HEK293 (cell line): ENCODE measurements around the gene ARHGDIG.

Experiments
- BCL6B ChIP-seq: fragments of 450-650 bp; formaldehyde crosslinking; IDR thresholded peaks from 2 replicates; pipeline ENCODE4 v1.5.1; 2017; ENCODE audit warnings: missing biosample characterization, missing genetic modification characterization
- GLI2 ChIP-seq: fragments of 450-650 bp; formaldehyde crosslinking; IDR thresholded peaks from 2 replicates; pipeline ENCODE4; 2017; ENCODE audit warnings: missing biosample characterization, missing genetic modification characterization, low read depth, borderline replicate concordance
- GLIS1 ChIP-seq: fragments of 450-650 bp; formaldehyde crosslinking; IDR thresholded peaks from 2 replicates; pipeline ENCODE4 v1.5.1; 2016; ENCODE audit warnings: missing biosample characterization, missing genetic modification characterization
- GLIS2 ChIP-seq: fragments of 450-650 bp; formaldehyde crosslinking; IDR thresholded peaks from 2 replicates; pipeline ENCODE4 v1.5.1; 2016; ENCODE audit warnings: missing biosample characterization, missing genetic modification characterization
- HIC1 ChIP-seq: fragments of 450-650 bp; formaldehyde crosslinking; IDR thresholded peaks from 2 replicates; pipeline ENCODE4 v1.5.1; 2016; ENCODE audit warnings: missing biosample characterization, missing genetic modification characterization
- HOXD13 ChIP-seq: sonication (generic); formaldehyde crosslinking; IDR thresholded peaks from 2 replicates; pipeline ENCODE4 v1.8.0; 2022; ENCODE audit warnings: missing genetic modification reagents, borderline replicate concordance
- KLF10 ChIP-seq: fragments of 450-650 bp; IDR thresholded peaks from 2 replicates; pipeline ENCODE4 v1.5.1; 2018; ENCODE audit warnings: missing biosample characterization, mild to moderate bottlenecking, missing genetic modification characterization
- KLF8 ChIP-seq: fragments of 450-650 bp; formaldehyde crosslinking; IDR thresholded peaks from 2 replicates; pipeline ENCODE4 v1.5.1; 2016; ENCODE audit warnings: missing biosample characterization, missing genetic modification characterization
- KLF9 ChIP-seq: fragments of 450-650 bp; formaldehyde crosslinking; IDR thresholded peaks from 2 replicates; pipeline ENCODE4 v1.5.1; 2016; ENCODE audit warnings: missing biosample characterization, missing genetic modification characterization, low read depth
- OSR2 ChIP-seq: fragments of 450-650 bp; formaldehyde crosslinking; IDR thresholded peaks from 2 replicates; pipeline ENCODE4 v1.5.1; 2016; ENCODE audit warnings: missing biosample characterization, missing genetic modification characterization
- PRDM2 ChIP-seq: fragments of 450-650 bp; formaldehyde crosslinking; IDR thresholded peaks from 2 replicates; pipeline ENCODE4 v1.5.1; 2016; ENCODE audit warnings: missing biosample characterization, missing genetic modification characterization, borderline replicate concordance
- SCRT2 ChIP-seq: fragments of 450-650 bp; formaldehyde crosslinking; IDR thresholded peaks from 2 replicates; pipeline ENCODE4 v1.5.1; 2016; ENCODE audit warnings: missing biosample characterization, missing genetic modification characterization
- SP2 ChIP-seq: fragments of 450-650 bp; formaldehyde crosslinking; IDR thresholded peaks from 2 replicates; pipeline ENCODE4 v1.5.1; 2016; ENCODE audit warnings: missing biosample characterization, missing genetic modification characterization
- YY2 ChIP-seq: fragments of 450-650 bp; formaldehyde crosslinking; IDR thresholded peaks from 2 replicates; pipeline ENCODE4 v1.5.1; 2016; ENCODE audit warnings: missing biosample characterization, missing genetic modification characterization
- ZEB2 ChIP-seq: fragments of 450-650 bp; formaldehyde crosslinking; IDR thresholded peaks from 2 replicates; pipeline ENCODE4 v1.5.1; 2016; ENCODE audit warnings: missing biosample characterization, missing genetic modification characterization
- ZFHX2 ChIP-seq: fragments of 450-650 bp; formaldehyde crosslinking; conservative IDR thresholded peaks from 2 replicates; pipeline ENCODE4 v1.5.1; 2016; ENCODE audit warnings: missing biosample characterization, missing genetic modification characterization
- ZIC2 ChIP-seq: fragments of 450-650 bp; formaldehyde crosslinking; IDR thresholded peaks from 2 replicates; pipeline ENCODE4 v1.5.1; 2016; ENCODE audit warnings: missing biosample characterization, missing genetic modification characterization
- ZNF121 ChIP-seq: fragments of 450-650 bp; formaldehyde crosslinking; IDR thresholded peaks from 2 replicates; pipeline ENCODE4 v1.5.1; 2016; ENCODE audit warnings: missing biosample characterization, missing genetic modification characterization
- ZNF175 ChIP-seq: fragments of 450-650 bp; formaldehyde crosslinking; IDR thresholded peaks from 2 replicates; pipeline ENCODE4 v1.5.1; 2016; ENCODE audit warnings: missing biosample characterization, missing genetic modification characterization
- ZNF221 ChIP-seq: fragments of 450-650 bp; formaldehyde crosslinking; IDR thresholded peaks from 2 replicates; pipeline ENCODE4 v1.5.1; 2017; ENCODE audit warnings: missing biosample characterization, missing genetic modification characterization, borderline replicate concordance
- ZNF266 ChIP-seq: fragments of 450-650 bp; formaldehyde crosslinking; IDR thresholded peaks from 2 replicates; pipeline ENCODE4 v1.5.1; 2016; ENCODE audit warnings: missing biosample characterization, missing genetic modification characterization, low read depth
- ZNF280C ChIP-seq: fragments of 450-650 bp; formaldehyde crosslinking; IDR thresholded peaks from 2 replicates; pipeline ENCODE4 v1.5.1; 2016; ENCODE audit warnings: missing biosample characterization, missing genetic modification characterization
- ZNF350 ChIP-seq: fragments of 450-650 bp; formaldehyde crosslinking; IDR thresholded peaks from 2 replicates; pipeline ENCODE4 v1.5.0; 2017; ENCODE audit warnings: missing biosample characterization, mild to moderate bottlenecking, missing genetic modification characterization
- ZNF394 ChIP-seq: fragments of 450-650 bp; formaldehyde crosslinking; IDR thresholded peaks from 2 replicates; pipeline ENCODE4 v1.5.1; 2016; ENCODE audit warnings: missing biosample characterization, missing genetic modification characterization, mild to moderate bottlenecking, moderate library complexity, borderline replicate concordance
- ZNF510 ChIP-seq: fragments of 450-650 bp; formaldehyde crosslinking; IDR thresholded peaks from 2 replicates; pipeline ENCODE4 v1.5.1; 2018; ENCODE audit warnings: mild to moderate bottlenecking, missing genetic modification characterization, missing biosample characterization; ENCODE audit not compliant: insufficient replicate concordance
- ZNF530 ChIP-seq: fragments of 450-650 bp; formaldehyde crosslinking; IDR thresholded peaks from 2 replicates; pipeline ENCODE4 v1.5.1; 2016; ENCODE audit warnings: low read depth, missing biosample characterization, missing genetic modification characterization
- ZNF561 ChIP-seq: fragments of 450-650 bp; IDR thresholded peaks from 2 replicates; pipeline ENCODE4 v1.5.1; 2018; ENCODE audit warnings: missing biosample characterization, missing genetic modification characterization, borderline replicate concordance
- ZNF600 ChIP-seq: fragments of 450-650 bp; formaldehyde crosslinking; IDR thresholded peaks from 2 replicates; pipeline ENCODE4 v1.5.1; 2016; ENCODE audit warnings: missing biosample characterization, missing genetic modification characterization
- ZNF623 ChIP-seq: fragments of 450-650 bp; formaldehyde crosslinking; IDR thresholded peaks from 2 replicates; pipeline ENCODE4 v1.5.1; 2016; ENCODE audit warnings: missing biosample characterization, missing genetic modification characterization
- ZNF660 ChIP-seq: fragments of 450-650 bp; IDR thresholded peaks from 2 replicates; pipeline ENCODE4 v1.5.1; 2018; ENCODE audit warnings: missing biosample characterization, mild to moderate bottlenecking, missing genetic modification characterization
- ZNF670 ChIP-seq: fragments of 450-650 bp; formaldehyde crosslinking; IDR thresholded peaks from 2 replicates; pipeline ENCODE4 v1.5.1; 2016; ENCODE audit warnings: missing biosample characterization, missing genetic modification characterization, low read depth

ARHGDIG gene

GRCh38 chr16:306911-307370, 26.6 kb downstream of the ARHGDIG start (continued):
- TF ChIP-seq ZNF510 (tag by site-specific recombination): no peak
- TF ChIP-seq HIC1: 0 out of 2 replicates have a peak, but pooled peaks have one; percentile 31
- TF ChIP-seq ZNF266 (tag by site-specific recombination): no peak
- no peak for TF ChIP-seq YY2
- no peak for TF ChIP-seq KLF8 (tag by site-specific recombination)
- TF ChIP-seq ZNF623 (tag by site-specific recombination): no peak
- TF ChIP-seq OSR2 (tag by site-specific recombination): peak; percentile 80
- peak; percentile 41 for TF ChIP-seq ZNF600 (tag by site-specific recombination)
- no peak for TF ChIP-seq ZNF175 (tag by site-specific recombination)
- TF ChIP-seq ZNF280C: no peak
- TF ChIP-seq ZNF670 (tag by site-specific recombination): no peak
- no peak for TF ChIP-seq ZNF530 (tag by site-specific recombination)
- no peak for TF ChIP-seq ZEB2 (tag by site-specific recombination)
- no peak for TF ChIP-seq SCRT2 (tag by site-specific recombination)
- TF ChIP-seq GLIS2 (tag by site-specific recombination): no peak
- TF ChIP-seq HOXD13 (CRISPR knock-in tag): no peak
- no peak for TF ChIP-seq KLF10 (tag by site-specific recombination)
- TF ChIP-seq ZIC2 (tag by site-specific recombination): peak; percentile 95
- TF ChIP-seq ZNF660 (tag by site-specific recombination): no peak
- TF ChIP-seq ZNF350 (tag by site-specific recombination): no peak
- no peak for TF ChIP-seq KLF9 (tag by site-specific recombination)
- no peak for TF ChIP-seq GLI2 (tag by site-specific recombination)
- no peak for TF ChIP-seq ZNF394 (tag by site-specific recombination)
- TF ChIP-seq ZFHX2 (tag by site-specific recombination): no peak
- peak; percentile 86 for TF ChIP-seq GLIS1 (tag by site-specific recombination)
- no peak for TF ChIP-seq SP2
- no peak for TF ChIP-seq PRDM2
- no peak for TF ChIP-seq ZNF561 (tag by site-specific recombination)
- no peak for TF ChIP-seq ZNF121
- no peak for TF ChIP-seq ZNF221 (tag by site-specific recombination)
- no peak for TF ChIP-seq BCL6B
